A172 (cell line): ENCODE data around the gene ELMOD1. TPM values are rescaled to one million over a fixed set of nuclear protein-coding genes. Genes with fewer than 3 reads are reported as not detected.

Experiments
- DNase-seq: peaks from one replicate; pipeline ENCODE4 v3.0.0-alpha.2; 2015; ENCODE audit warnings: low spot score
- total RNA-seq: library from RNA; depleted of rRNA; stranded (reverse); fragments of >200 nt; shearing (Covaris generic); gene quantifications from 2 replicates; pipeline ENCODE4 v1.2.3, GENCODE V29; 2014

Gene ELMOD1
- total RNA-seq, 1 experiment from 2014 or later: not detected

DNA sequence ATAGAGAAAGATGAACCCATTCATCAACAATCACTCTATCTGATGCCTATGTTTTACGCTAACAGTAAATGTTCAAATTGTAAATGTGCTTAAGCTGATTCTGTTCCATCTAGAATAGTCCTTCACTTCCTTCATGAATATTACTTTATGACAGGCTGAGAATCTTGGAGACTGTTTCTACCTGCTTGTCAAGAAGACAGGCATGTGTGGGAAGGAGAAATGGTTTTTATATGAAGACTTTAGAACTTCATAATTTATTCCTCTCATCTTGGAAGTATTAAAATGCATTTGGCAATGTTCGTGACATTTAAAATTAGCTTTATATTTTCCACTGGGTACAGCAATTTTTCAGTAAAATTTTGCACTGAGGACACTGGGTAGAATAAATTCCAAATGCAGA is 41.0 kb downstream of the ELMOD1 start:
- no peak for DNase-seq

- no peak for DNase-seq
These were observed 55.8 kb downstream of the ELMOD1 start for GRCh38 chr11:107646783-107647182.

GRCh38 chr11:107648242-107648641 is 57.3 kb downstream of the ELMOD1 start:
- DNase-seq: no peak

DNA sequence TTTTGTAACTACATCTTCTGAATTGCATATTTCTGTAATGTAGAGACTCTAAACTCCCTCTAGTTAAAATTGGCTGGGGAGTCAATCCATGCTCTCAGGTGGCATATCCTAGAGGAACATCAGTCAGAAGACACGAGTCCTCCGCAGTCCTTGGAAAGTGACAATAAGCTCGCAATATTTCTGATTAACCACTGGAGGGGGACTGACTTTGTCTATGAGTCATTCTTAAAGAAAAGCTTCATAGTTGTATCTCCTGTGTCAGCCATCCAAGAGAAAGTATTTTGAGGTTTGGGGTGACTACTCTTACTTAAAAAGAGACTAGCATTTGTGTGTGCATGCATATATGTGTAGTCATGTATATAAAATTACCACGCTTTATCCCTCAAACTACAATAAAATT is 60.7 kb downstream of the ELMOD1 start:
- DNase-seq: no peak

- no peak for DNase-seq
These were observed 62.1 kb downstream of the ELMOD1 start for GRCh38 chr11:107653076-107653475.

- DNase-seq: no peak
These were observed 64.7 kb downstream of the ELMOD1 start for GRCh38 chr11:107655602-107656001.

GRCh38 chr11:107659310-107659709 is 68.4 kb downstream of the ELMOD1 start:
- DNase-seq: no peak

GRCh38 chr11:107660066-107660465 is 69.1 kb downstream of the ELMOD1 start:
- DNase-seq: no peak

- DNase-seq: no peak
These were observed 70.7 kb downstream of the ELMOD1 start for GRCh38 chr11:107661656-107662055.

DNA sequence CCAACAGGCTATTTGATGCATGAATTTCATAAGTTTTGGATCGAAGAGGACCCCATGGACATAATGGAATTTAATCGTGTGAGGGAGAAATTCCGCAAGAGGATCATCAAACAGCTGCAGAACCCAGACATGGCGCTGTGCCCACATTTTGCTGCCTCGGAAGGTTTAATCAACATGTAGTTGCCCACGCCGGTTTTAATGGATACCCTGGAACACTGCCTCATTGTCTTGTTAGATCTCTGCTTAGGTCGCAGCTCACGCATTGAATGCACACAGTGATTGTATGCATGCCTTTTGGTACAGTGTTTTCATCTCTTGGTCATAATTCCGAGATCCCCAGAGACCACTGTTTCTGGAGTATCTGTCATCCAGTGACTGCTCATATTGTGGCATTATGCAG is 74.1 kb downstream of the ELMOD1 start:
- no peak for DNase-seq

- DNase-seq: no peak
These were observed 76.1 kb downstream of the ELMOD1 start for GRCh38 chr11:107666911-107667613.

DNA sequence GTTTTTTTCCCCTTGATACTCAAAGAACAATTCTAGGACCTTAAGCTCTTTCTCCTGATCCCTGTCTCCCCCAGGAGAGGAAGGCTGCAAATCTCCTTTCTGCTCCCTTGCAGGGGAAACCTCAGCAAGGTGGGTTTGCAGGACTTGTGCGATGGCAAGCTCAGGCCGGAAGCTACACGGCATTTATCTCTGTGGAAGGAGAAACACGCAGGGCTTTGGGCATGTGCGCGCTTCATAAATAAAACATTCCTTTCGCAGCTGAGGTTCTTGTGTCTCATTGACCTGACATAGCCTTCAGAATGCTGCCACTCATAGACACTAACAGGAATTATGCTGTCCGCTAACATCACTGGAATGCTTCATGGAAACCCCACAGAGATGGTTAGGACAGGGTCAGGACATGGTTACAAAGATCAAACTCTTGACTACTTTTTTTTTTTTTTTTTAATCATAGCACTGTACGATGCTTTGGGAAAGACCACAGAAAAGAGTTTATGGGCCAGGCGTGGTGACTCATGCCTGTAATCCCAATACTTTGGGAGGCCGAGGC is 78.3 kb downstream of the ELMOD1 start:
- no peak for DNase-seq

DNA sequence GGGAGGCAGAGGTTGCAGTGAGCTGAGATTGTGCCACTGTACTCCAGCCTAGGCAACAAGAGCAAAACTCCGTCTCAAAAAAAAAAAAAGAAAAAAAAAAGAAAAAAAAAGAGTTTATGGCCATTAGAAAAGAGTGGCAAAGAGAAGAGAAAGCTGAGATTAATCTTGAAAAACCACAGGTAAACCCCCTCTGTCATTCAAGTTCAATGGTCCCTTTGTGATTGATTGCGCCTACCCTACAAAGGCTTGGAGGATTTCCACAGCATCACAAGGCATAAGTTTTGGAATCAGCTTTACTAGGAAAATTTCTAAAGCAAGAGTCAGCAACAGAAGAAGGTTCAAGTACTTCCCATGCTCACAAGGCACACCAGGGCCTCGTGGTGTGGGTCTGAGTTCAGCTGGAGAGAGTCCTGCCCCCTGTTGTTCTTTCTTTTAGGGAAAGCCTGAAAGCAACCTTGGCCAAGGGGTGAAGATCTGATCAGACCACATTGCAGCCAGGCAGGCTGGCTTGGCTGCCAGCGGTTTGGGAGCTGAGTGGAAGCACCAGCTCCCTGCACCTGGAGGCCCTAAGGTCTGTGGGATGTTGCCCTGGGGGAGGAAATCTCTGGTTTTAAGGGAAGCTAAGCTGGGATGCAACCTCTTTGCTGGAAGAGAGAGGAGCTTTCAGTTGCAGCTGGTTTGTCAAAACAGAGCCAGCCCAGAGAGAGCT is 79.1 kb downstream of the ELMOD1 start:
- DNase-seq: no peak

DNA sequence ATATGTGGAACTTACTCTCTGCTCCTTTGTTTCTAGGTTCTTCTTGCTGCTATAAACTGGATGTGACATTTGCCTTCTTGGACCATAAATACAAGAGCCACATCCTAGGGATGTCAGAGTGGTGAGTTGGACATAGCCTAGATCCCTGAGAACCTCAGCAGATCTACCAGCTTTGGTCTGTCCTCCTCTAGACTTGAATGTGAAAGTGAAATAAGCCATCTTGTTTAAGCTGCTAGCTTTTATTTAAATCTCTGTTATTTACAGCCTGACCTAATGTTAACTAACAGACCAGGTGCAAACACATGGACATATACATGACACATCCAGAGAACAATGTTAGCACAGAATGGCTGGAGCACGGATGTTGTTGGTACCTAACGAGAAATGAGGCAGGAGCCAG is 85.0 kb downstream of the ELMOD1 start:
- no peak for DNase-seq

DNA sequence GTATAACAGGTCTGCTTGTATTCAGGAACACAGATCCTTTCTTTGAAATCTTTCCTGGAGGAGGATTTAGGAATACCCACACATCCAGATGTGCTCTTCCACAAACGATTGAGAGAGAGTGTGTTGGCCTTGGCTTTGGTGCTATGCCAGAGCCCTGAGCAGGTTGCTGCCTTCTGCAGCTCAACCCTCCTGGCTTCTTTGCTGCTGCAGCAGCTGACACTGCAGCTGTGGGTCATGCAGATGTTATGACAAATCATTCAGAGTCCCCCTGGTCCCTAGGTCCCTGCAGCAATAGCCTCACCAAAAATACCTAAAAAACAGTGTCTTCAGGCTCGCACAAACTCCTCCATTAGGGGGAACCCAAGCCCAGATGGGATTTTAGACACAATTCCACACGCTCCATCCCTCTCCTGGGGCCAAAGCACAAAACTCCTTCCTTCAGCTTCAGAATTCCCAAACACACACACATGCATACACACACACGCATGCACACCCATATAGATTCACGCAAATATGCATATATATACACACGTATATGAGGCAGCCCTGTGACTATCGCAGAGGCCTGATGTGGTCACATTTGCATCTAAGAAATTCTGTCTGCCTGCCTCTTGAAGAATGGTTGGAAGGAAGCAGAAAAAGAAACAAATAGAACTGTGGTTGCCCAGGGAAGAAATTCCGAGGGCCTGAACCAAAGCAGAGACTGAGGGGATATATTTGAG is 85.5 kb downstream of the ELMOD1 start:
- no peak for DNase-seq

- no peak for DNase-seq
These were observed 87.1 kb downstream of the ELMOD1 start for GRCh38 chr11:107677924-107678631.

GRCh38 chr11:107678632-107678971 is 87.7 kb downstream of the ELMOD1 start:
- no peak for DNase-seq

DNA sequence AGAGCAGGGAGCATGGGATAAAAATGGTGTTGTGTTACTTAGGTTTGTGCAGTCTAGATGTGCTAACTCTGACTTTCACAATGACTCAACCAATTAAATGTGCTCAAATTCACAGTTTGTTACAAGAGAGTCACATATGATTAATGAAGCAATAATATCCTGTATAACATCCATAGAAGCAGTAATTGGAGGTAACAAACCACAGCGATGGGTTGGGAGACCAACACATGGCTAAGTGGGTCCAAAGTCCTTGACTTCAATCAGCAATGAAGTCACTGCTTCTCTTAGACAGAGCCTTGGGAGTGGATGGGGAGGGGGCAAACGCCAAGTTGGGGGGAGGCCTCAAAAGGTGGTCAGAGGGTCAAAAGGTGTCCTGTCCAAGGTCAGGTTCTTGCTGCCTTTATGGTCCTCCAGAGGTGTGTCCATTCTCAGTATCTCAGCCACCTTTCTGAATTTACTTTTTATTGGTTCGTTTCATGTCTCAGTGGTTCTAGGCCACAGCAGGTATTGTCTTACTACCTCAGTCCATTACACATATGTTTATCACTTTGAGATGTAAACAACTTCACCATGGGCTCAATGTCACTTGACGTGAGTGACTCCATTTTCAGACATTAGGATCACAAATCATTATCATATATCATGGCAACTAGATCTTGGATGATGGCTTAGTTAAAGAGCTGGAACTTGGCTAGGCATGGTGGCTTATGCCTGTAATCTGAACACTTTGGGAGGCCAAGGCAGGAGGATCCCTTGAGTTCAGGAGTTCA is 88.5 kb downstream of the ELMOD1 start:
- DNase-seq: no peak

DNA sequence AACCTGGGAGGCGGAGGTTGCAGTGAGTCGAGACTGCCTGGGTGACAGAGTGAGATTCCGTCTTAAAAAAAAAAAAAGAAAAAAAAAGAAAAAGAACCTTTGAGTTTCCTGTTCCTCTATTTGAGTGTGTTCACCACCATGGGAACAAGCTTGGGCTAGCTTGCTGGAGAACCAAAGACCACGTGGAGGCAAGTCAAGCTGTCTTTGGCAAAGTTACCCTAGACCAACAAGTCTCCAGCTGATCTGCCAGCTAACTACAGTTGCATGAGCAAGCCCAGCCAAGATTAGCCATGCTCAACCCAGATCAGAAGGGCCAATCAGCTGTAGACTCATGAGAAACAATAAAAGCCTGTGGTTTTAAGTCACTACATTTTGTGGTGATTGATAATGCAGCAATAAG is 91.2 kb downstream of the ELMOD1 start:
- no peak for DNase-seq

- DNase-seq: no peak
These were observed 91.6 kb downstream of the ELMOD1 start for GRCh38 chr11:107682572-107682971.

DNA sequence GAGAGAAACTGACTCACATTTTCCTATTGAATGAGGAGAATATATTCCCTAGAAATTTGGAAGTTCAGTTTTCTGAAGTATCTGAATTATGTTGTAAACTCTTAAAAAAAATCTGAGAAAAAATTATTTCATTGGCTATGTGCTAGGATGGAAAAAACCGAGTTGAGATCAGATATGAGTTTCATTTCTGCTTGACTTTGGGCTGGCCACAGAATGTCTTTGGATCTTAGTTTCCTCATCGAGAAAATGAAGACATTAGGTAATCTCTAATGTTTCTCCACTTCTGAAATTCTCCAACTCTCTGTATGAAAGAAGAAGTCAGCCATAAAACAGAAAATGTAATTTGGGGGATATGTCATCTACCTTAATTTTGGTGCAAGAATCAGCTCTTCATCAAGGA is 92.1 kb downstream of the ELMOD1 start:
- DNase-seq: no peak
